GM12891 (cell line): ENCODE data around the gene SRGAP3.

Experiments used
- DNase-seq: peaks from one replicate; pipeline ENCODE4 v3.0.0; 2011; ENCODE audit warnings: low spot score; ENCODE audit not compliant: insufficient read length
- FAIRE-seq: peaks from 2 replicates; lab custom pipeline; 2011; peaks lifted over from hg19 to GRCh38; lab: Jason Lieb, UNC
- PAX5 ChIP-seq: IDR thresholded peaks from 2 replicates; pipeline ENCODE4 v1.6.1; 2011; ENCODE audit warnings: low read length, moderate library complexity, mild to moderate bottlenecking; ENCODE audit not compliant: insufficient read depth, severe bottlenecking
- POLR2A ChIP-seq: IDR thresholded peaks from 2 replicates; pipeline ENCODE4 v1.6.1; 2011; ENCODE audit warnings: low read depth, low read length, control low read depth
- POLR2AphosphoS5 ChIP-seq: IDR thresholded peaks from 2 replicates; pipeline ENCODE4 v1.6.1; 2011; ENCODE audit warnings: low read depth, low read length, control low read depth
- POU2F2 ChIP-seq: IDR thresholded peaks from 2 replicates; pipeline ENCODE4 v1.6.1; 2011; ENCODE audit warnings: low read depth, mild to moderate bottlenecking, control low read depth, low read length, moderate library complexity
- SPI1 ChIP-seq: IDR thresholded peaks from 2 replicates; pipeline ENCODE4 v1.6.1; 2011; ENCODE audit warnings: low read depth, low read length, control low read depth
- TAF1 ChIP-seq: IDR thresholded peaks from 2 replicates; pipeline ENCODE4 v1.6.1; 2011; ENCODE audit warnings: low read depth, low read length, control low read depth

The SRGAP3 gene

DNA sequence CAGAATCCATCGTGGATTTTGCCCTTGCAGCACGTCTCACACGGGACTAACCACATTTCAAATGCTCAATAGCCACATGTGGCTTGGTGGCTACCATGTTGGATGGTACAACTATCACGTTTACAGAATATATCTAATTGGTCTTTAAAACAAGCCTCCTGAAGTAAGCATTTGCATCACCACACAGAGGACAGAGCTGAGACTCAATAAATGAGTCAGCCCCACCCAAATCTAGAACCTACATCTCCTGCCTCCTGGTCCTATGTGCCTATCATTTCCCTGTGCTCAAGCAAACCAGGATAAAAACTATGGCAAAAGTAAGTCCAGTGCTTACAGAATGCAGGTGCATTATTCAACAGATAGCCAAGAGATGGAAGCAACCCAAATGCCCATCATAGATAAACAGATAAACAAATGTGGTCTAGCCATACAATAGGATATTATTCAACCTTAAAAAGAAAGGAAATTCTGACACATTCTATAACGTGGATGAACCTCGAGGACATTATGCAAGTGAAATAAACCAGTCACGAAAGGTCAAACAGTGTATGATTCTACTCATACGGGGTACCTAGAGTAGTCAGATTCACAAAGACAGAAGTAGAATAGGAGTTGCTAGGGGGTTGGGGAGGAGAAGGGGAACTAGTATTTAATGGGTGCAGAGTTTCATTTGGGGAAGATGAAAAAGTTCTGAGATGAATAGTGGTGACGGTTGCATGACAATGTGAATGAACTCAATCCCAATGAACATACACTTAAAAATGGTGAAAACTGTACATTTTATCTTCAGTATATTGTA is 43.9 kb downstream of the SRGAP3 start:
- no peak for TF ChIP-seq TAF1
- TF ChIP-seq SPI1 = peak; percentile 48
- FAIRE-seq = peak; percentile 54
- DNase-seq = peak; percentile 31

DNA sequence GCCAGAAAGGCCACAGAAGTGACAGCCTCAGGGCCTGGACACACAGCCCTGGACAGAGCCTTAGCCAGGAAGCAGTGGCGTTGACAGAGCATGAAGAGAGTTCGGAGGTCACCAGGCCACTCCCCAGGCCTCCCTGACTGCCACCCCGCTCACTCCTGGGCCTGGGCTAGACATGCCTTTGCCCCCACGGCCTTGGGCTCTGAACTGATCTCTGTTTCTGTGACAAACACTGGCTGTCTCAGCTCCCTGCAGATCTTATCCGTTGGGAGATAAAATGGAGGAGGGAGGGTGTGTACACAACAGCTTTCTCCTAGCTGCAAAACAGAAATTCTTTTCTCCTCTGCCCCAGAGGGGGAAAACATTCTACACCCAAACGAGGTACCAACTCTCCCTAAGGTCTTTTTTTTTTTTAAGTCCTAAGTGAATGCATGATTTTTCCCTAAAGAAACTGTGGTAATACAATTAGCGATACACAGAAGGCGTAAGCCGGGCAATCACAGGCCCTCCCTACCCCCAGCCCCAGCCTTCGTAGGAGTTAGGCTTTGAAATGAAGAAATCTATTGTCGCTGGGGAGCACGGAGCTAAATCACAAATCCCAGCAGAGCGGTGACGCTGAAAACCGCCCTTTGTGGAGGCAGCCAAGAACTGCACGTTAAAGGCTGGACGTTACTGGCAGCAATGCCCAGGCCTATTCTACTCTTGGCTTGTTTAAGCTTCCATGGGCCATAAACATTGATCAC is 45.0 kb downstream of the SRGAP3 start:
- TF ChIP-seq PAX5 (no peak), POLR2AphosphoS5 (no peak), POLR2A (no peak), SPI1 (no peak), TAF1 (no peak), POU2F2 (no peak)
- FAIRE-seq (no peak), DNase-seq (no peak)

DNA sequence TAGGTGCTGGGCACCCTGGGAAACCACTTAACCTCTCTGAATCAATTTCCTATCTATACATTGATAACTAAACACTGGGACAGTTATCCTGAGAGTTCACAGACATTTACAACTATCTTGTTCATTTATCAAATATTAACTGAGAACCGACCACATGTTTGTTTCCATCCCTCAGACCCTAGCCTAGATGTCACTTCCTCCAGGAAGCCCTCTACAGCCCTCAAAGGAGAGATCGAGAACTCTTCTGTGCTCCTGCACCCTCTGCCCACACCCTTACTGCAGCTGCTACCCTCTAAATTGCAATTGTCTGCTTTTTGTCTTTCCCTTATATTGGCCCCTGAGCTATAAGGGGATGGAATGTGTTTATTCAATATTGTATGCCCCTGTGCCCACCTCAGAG is 46.1 kb downstream of the SRGAP3 start:
- FAIRE-seq (no peak), DNase-seq (no peak)
- no peak for TF ChIP-seq POLR2A
- no peak for TF ChIP-seq POLR2AphosphoS5
- TF ChIP-seq POU2F2 = no peak
- no peak for TF ChIP-seq PAX5
- TF ChIP-seq TAF1 = no peak
- TF ChIP-seq SPI1 = no peak

DNA sequence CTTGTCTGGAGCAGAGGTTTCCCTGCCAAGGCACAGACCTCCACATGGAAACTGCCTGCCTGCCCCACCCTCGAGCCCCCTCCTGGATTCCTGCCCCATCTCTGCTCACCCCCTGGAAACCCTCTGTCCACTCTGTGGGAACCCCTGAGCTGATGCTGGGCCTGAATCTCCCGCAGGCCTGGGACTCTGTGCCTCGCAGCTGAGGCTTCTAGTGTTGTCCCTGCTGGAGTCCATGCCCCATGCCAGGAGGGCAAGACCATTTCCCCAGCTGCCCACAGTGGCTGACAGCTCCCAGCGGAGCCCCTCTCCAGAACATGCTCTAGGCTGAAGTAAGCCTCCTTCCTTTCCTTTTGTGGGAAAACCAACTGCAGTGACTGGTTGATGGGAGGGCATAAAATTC is 46.9 kb downstream of the SRGAP3 start:
- FAIRE-seq (no peak), DNase-seq (no peak)
- TF ChIP-seq POLR2AphosphoS5 (no peak), TAF1 (no peak), POLR2A (no peak), SPI1 (no peak), PAX5 (no peak), POU2F2 (no peak)

DNA sequence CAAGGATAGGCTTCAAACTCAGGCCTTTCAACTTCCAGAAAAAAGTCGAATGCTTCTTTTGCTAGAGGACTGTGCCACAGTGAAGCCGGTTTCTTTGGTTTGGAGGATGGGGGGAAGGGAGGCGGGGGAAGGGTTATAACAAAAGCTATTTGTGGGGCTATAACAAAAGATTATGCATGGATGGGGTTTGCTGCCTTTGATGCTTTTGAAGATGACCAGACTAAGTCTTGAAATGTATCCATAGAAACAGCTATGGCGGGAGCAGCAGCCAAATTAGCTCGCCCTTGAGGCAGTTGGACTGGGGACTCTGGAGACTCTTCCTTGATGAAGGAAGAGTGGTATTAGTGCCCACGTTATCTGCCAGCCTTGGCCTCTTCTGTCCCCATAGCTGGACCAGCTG is 47.5 kb downstream of the SRGAP3 start:
- FAIRE-seq (no peak), DNase-seq (no peak)
- TF ChIP-seq PAX5 (no peak), SPI1 (no peak), POU2F2 (no peak), TAF1 (no peak), POLR2AphosphoS5 (no peak), POLR2A (no peak)

DNA sequence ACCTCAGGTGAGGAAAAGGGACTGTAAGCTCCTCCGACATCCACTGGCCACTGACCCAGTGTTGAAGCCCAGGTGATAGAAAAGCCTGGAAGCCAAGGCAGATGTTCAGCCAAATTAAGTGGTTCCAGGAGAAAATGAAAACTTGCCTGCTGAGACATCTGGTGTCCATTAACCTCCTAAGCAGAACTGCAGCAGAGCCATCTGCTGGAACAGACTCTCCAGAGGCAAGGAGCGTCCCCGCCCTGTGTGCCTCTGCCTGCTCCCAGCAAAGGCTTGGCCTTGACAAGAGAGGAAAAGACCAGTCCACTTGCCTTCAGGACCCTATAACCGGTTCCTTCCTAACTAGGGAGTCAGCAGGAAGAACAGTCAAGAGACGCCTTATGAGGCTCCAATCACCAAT is 48.2 kb downstream of the SRGAP3 start:
- FAIRE-seq = no peak
- no peak for DNase-seq
- TF ChIP-seq POLR2A = no peak
- TF ChIP-seq POLR2AphosphoS5 = no peak
- TF ChIP-seq POU2F2 = no peak
- TF ChIP-seq SPI1 = no peak
- TF ChIP-seq PAX5 = no peak
- no peak for TF ChIP-seq TAF1

DNA sequence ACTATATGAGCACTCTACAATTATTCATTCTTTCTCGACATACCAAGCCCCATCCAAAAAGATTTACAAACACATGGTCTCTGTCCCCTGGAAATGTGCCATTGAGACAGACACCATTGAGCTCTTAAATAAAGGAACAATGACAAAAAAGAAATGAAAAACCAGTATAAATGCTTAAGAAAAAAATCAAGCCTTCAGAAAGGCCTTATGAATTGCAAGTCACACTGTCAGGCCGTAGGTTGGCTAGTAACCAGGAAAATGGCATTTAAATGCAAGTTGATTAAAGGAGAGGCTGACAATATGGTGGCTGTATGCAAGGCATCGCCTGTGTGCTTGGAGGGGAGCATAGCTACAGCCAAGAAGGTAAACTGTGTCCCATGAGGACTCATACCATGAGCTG is 49.7 kb downstream of the SRGAP3 start:
- FAIRE-seq = no peak
- no peak for DNase-seq
- TF ChIP-seq POLR2A (no peak), PAX5 (no peak), TAF1 (no peak), POU2F2 (no peak), SPI1 (no peak), POLR2AphosphoS5 (no peak)

DNA sequence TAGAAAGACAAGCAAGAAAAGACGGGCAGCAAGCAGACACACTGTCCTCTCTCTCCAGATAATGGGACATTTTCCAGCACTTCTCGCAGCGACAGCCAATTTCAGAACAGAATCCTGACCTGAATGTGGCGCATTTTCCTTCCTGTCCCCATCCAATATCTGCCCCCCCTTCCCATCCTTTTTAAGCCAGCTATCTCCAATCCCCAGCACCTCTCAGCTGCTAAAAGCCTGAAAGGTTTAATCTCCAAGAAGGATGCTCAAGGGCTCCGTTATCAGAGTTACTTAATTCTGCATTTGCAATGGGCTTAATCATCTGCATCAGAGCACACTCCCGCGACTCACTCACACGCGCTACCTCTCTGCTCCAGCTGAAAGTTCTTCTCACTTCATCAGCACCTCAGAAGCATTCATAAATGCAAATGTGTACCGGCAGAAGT is 50.5 kb downstream of the SRGAP3 start:
- FAIRE-seq = no peak
- TF ChIP-seq POLR2AphosphoS5 (no peak), TAF1 (no peak), SPI1 (no peak), POLR2A (no peak), POU2F2 (no peak), PAX5 (no peak)
- no peak for DNase-seq

DNA sequence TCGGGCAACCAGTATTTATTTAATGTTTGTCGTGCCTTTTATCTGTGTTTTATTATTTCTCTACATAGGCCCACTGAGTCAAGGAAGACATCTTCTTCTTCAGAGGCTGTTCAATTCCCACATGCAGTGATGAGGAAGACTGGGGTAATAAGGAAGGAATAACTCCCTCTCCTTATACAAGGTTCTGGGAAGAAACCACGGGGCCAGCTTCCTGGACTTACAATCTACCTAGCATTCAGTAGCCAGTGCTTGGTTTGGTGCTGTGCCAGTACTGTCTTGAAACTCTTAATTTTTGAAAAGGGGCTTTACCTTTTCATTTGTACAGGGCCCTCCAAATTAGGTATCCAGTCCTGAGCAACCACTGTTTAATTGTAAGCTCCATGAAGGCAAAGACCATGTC is 51.2 kb downstream of the SRGAP3 start:
- no peak for TF ChIP-seq TAF1
- no peak for TF ChIP-seq PAX5
- no peak for TF ChIP-seq SPI1
- no peak for TF ChIP-seq POLR2A
- TF ChIP-seq POU2F2 = no peak
- TF ChIP-seq POLR2AphosphoS5 = no peak
- DNase-seq (no peak), FAIRE-seq (no peak)
